ENCODE results near the gene NXN.
"Not testable (repeated sequence)": the region's sequence is repeated elsewhere in the genome, so short reads cannot be mapped to it uniquely, and the experiment has no call there.

The NXN gene

GRCh38 chr17:923633-924032, 55.9 kb downstream of the NXN start:
- no peak for DNase-seq (ENCODE audit: low read depth in 2 of 2, low spot score in 1 of 2)

GRCh38 chr17:921161-921560, 58.4 kb downstream of the NXN start:
- no peak for DNase-seq (ENCODE audit: low read depth in 2 of 2, low spot score in 1 of 2)

GRCh38 chr17:920190-920589, 59.4 kb downstream of the NXN start:
- DNase-seq (ENCODE audit: low read depth in 2 of 2, low spot score in 1 of 2): no peak

- DNase-seq (ENCODE audit: low read depth in 2 of 2, low spot score in 1 of 2): no peak
These were observed 61.4 kb downstream of the NXN start for GRCh38 chr17:917941-918740.

- no peak for DNase-seq (ENCODE audit: low read depth in 2 of 2, low spot score in 1 of 2)
These were observed 62.2 kb downstream of the NXN start for GRCh38 chr17:917391-917811.

GRCh38 chr17:916315-916714, 63.3 kb downstream of the NXN start:
- no peak for DNase-seq (ENCODE audit: low read depth in 2 of 2, low spot score in 1 of 2)

GRCh38 chr17:915538-916201, 63.9 kb downstream of the NXN start:
- no peak for DNase-seq (ENCODE audit: low read depth in 2 of 2, low spot score in 1 of 2)

- no peak for DNase-seq (ENCODE audit: low read depth in 2 of 2, low spot score in 1 of 2)
These were observed 65.0 kb downstream of the NXN start for GRCh38 chr17:914561-914960.

- DNase-seq (ENCODE audit: low read depth in 2 of 2, low spot score in 1 of 2): no peak
These were observed 66.4 kb downstream of the NXN start for GRCh38 chr17:913207-913606.

- no peak for DNase-seq (ENCODE audit: low read depth in 2 of 2, low spot score in 1 of 2)
These were observed 69.8 kb downstream of the NXN start for GRCh38 chr17:909642-910323.

- no peak for DNase-seq (ENCODE audit: low read depth in 2 of 2, low spot score in 1 of 2)
These were observed 71.9 kb downstream of the NXN start for GRCh38 chr17:907725-908124.

GRCh38 chr17:905708-906107, 73.9 kb downstream of the NXN start:
- not testable (repeated sequence) for DNase-seq (ENCODE audit: low read depth in 2 of 2, low spot score in 1 of 2)

- DNase-seq (ENCODE audit: low read depth in 2 of 2, low spot score in 1 of 2): no peak
These were observed 75.7 kb downstream of the NXN start for GRCh38 chr17:903691-904481.

- no peak for DNase-seq (ENCODE audit: low read depth in 2 of 2, low spot score in 1 of 2)
These were observed 77.1 kb downstream of the NXN start for GRCh38 chr17:902463-902862.

GRCh38 chr17:901964-902363, 77.6 kb downstream of the NXN start:
- no peak for DNase-seq (ENCODE audit: low read depth in 2 of 2, low spot score in 1 of 2)

- DNase-seq (ENCODE audit: low read depth in 2 of 2, low spot score in 1 of 2): no peak
These were observed 78.2 kb downstream of the NXN start for GRCh38 chr17:901191-901950.

- no peak for DNase-seq (ENCODE audit: low read depth in 2 of 2, low spot score in 1 of 2)
These were observed 79.1 kb downstream of the NXN start for GRCh38 chr17:900336-900934.

- DNase-seq (ENCODE audit: low read depth in 2 of 2, low spot score in 1 of 2): no peak
These were observed 81.5 kb downstream of the NXN start for GRCh38 chr17:897970-898619.

- no peak for DNase-seq (ENCODE audit: low read depth in 2 of 2, low spot score in 1 of 2)
These were observed 82.5 kb downstream of the NXN start for GRCh38 chr17:896953-897661.
